EL (cell line): ENCODE results near the gene HBZ.
"Not testable (repeated sequence)": the region's sequence is repeated elsewhere in the genome, so short reads cannot be mapped to it uniquely, and the experiment has no call there.

Experiments
- DNase-seq: peaks from one replicate; pipeline ENCODE4 v3.0.0-alpha.2; 2016

The HBZ gene

DNA sequence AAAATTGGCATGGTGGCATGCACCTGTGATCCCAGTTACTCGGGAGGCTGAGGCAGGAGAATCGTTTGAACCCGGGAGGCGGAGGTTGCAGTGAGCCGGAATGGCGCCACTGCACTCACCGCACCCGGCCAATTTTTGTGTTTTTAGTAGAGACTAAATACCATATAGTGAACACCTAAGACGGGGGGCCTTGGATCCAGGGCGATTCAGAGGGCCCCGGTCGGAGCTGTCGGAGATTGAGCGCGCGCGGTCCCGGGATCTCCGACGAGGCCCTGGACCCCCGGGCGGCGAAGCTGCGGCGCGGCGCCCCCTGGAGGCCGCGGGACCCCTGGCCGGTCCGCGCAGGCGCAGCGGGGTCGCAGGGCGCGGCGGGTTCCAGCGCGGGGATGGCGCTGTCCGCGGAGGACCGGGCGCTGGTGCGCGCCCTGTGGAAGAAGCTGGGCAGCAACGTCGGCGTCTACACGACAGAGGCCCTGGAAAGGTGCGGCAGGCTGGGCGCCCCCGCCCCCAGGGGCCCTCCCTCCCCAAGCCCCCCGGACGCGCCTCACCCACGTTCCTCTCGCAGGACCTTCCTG is 27.7 kb downstream of the HBZ start, which contains the start of gene HBQ1:
Gene HBQ1 (plus strand): TSS at position 359 of the 575 bp plus-strand sequence. CDS start 28 bp downstream, at position 387.
- peak; percentile 28 for DNase-seq

- DNase-seq: peak; percentile 61
Observed at GRCh38 chr16:180681-181564, 28.5 kb downstream of the HBZ start.

GRCh38 chr16:181565-182021 is 29.1 kb downstream of the HBZ start:
- no peak for DNase-seq

GRCh38 chr16:183005-183404 is 30.6 kb downstream of the HBZ start:
- no peak for DNase-seq

DNA sequence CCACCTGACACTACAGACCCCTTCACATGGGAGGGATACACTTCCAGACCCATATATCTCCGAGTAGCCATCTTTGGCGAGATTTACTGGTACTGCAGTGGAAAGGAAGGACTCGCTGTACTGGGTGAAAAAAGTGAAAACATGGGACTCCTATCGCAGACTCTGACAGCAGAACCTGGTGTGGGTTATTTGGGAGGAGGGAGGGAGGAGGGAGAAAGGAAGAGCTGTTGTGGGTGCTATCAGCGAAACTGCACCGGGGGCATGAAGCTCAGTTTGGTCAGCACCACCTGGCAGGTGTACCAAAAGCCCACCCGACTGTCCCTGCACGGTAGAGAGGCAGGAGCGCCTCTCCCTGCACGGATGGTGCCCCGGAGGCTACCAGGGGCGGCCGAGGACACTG is 32.8 kb downstream of the HBZ start:
- DNase-seq: no peak

DNA sequence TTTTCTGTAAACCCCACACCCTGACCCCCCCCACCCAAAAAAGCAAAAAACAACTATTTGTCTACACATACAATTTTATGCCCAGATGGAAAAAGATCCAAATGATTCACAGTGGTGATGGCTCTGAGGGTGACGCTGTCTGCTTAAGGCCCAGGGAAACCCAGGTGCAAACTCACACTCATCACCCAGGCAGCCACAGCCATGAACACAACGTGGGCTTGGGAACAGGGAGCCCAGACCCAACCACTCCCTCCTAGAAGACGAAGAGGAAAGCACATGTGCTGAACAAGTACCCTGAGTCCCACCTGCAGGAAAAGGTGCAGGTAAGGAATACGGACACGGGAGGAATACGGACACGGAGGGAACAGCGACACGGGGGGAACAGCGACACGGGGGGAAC is 33.2 kb downstream of the HBZ start:
- DNase-seq: no peak

DNA sequence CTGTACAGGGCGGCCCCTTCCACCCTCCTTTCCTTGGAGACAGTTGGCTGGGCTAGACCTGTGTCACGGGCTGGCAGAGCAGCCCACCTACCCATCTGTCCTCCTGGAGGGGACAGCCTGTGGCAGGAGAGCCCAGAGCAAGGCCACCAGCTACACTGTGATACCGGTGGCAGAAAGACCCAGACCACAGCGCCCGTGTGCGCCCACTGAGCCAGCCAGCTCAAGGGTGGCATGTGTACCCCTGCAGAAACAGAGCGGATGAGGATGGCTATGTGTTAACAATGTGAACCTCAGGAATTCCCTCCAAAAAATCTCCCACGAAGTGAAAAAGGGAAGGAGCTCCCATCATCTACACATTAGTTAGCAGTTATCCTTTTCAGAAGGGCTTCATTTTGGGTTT is 34.9 kb downstream of the HBZ start:
- DNase-seq: no peak

- DNase-seq: no peak
Observed at GRCh38 chr16:188674-189073, 36.2 kb downstream of the HBZ start.

DNA sequence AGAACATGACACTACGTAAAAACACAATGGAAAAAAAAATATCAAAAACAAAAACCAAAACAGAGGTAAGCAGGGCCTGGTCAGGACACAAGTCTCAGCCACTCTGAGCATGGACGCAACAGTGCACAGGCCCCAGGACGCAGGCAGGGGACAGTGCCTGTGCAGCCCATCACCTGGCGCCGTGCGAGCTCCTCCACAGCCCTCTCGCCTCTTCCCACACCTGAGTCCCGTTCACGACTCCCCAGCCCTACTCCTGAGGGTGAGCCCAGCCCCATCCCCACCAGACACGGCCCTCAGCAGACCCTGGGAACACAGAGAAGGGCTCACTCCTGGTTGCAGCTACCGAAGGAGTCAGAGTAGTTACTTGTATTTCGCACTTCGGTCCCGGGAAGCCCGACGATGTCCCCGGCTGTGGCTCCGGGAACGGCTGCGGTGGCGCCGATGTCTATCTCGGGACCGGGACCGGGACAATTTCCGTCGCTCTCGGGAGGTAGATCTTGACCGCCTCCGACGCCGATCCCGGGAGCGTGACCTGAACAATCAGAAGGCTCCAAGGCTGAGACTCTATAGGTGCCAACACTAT is 37.3 kb downstream of the HBZ start:
- DNase-seq: no peak

- DNase-seq: no peak
Observed at GRCh38 chr16:191831-192230, 39.4 kb downstream of the HBZ start.

GRCh38 chr16:192686-193085 is 40.2 kb downstream of the HBZ start:
- DNase-seq: no peak

- no peak for DNase-seq
Observed at GRCh38 chr16:193441-193840, 41.0 kb downstream of the HBZ start.

GRCh38 chr16:194516-194915 is 42.1 kb downstream of the HBZ start:
- no peak for DNase-seq

GRCh38 chr16:200388-200787 is 47.9 kb downstream of the HBZ start:
- peak; percentile 80 for DNase-seq

GRCh38 chr16:203246-203645 is 50.8 kb downstream of the HBZ start:
- DNase-seq: no peak

GRCh38 chr16:204046-204445 is 51.6 kb downstream of the HBZ start:
- DNase-seq: not testable (repeated sequence)
